ENCODE measurements around the gene CTSV. TPM values are rescaled to one million over a fixed set of nuclear protein-coding genes. Genes with fewer than 3 reads are reported as not detected.
"Not testable (repeated sequence)": the region's sequence is repeated elsewhere in the genome, so short reads cannot be mapped to it uniquely, and the experiment has no call there.

The CTSV gene
- total RNA-seq, 1 experiment from 2014 or later = 2.8 TPM

GRCh38 chr9:97077452-97078295, 38.7 kb upstream of the CTSV start:
- no TSS peak for BruUV-seq (replicated peaks)
- ChIA-PET POLR2A (no interaction called here), CTCF (interaction anchor here (0.6 kb wide), 1 partner anchor 8 kb away, joined by 3 read pairs; no protein-coding TSS in a partner anchor)
- Mint-ChIP-seq H3K9me3 (ENCODE audit: unreplicated experiment) (no peaks in the 10 kb centered on the region), H3K27ac (ENCODE audit: low read depth, unreplicated experiment) (no peak overlapping the region), H3K4me1 (ENCODE audit: insufficient read depth, unreplicated experiment) (peaks cover 2% of the 10 kb centered on the region), H3K36me3 (ENCODE audit: insufficient read depth, unreplicated experiment) (no peaks in the 10 kb centered on the region), H3K4me3 (ENCODE audit: unreplicated experiment) (no peak overlapping the region), H3K27me3 (ENCODE audit: insufficient read depth, unreplicated experiment) (peaks cover 12% of the 10 kb centered on the region)
- TF ChIP-seq CTCF (IDR thresholded peaks at IDR 0.05; ENCODE audit: unreplicated experiment) = no peak
- no peak for DNase-seq (ENCODE audit: unreplicated experiment)
- intact Hi-C loops (cut with micrococcal nuclease) = no loop called here

GRCh38 chr9:97076731-97077451, 37.9 kb upstream of the CTSV start:
- H3K4me1 Mint-ChIP-seq (ENCODE audit: insufficient read depth, unreplicated experiment); H3K36me3 Mint-ChIP-seq (ENCODE audit: insufficient read depth, unreplicated experiment); intact Hi-C loops (cut with micrococcal nuclease); BruUV-seq (replicated peaks); POLR2A ChIA-PET; DNase-seq (ENCODE audit: unreplicated experiment); H3K27ac Mint-ChIP-seq (ENCODE audit: low read depth, unreplicated experiment); H3K9me3 Mint-ChIP-seq (ENCODE audit: unreplicated experiment); H3K4me3 Mint-ChIP-seq (ENCODE audit: unreplicated experiment): not testable (repeated sequence)
- CTCF ChIA-PET = interaction anchor here (0.7 kb wide), 1 partner anchor 13 kb away, joined by 3 read pairs; no protein-coding TSS in a partner anchor
- peaks cover 19% of the 10 kb centered on the region for H3K27me3 Mint-ChIP-seq (ENCODE audit: insufficient read depth, unreplicated experiment)

GRCh38 chr9:97076238-97076637, 37.3 kb upstream of the CTSV start:
- Mint-ChIP-seq H3K27ac (ENCODE audit: low read depth, unreplicated experiment) (no peak overlapping the region), H3K4me3 (ENCODE audit: unreplicated experiment) (no peak overlapping the region), H3K4me1 (ENCODE audit: insufficient read depth, unreplicated experiment) (peaks cover 6% of the 10 kb centered on the region), H3K36me3 (ENCODE audit: insufficient read depth, unreplicated experiment) (no peaks in the 10 kb centered on the region), H3K9me3 (ENCODE audit: unreplicated experiment) (no peaks in the 10 kb centered on the region), H3K27me3 (ENCODE audit: insufficient read depth, unreplicated experiment) (peaks cover 19% of the 10 kb centered on the region)
- no peak for DNase-seq (ENCODE audit: unreplicated experiment)
- CTCF ChIA-PET = interaction anchor here (0.7 kb wide), 1 partner anchor 12 kb away, joined by 3 read pairs; no protein-coding TSS in a partner anchor
- no peak for TF ChIP-seq CTCF (IDR thresholded peaks at IDR 0.05; ENCODE audit: unreplicated experiment)
- no TSS peak for BruUV-seq (replicated peaks)
- intact Hi-C loops (cut with micrococcal nuclease) = no loop called here
- POLR2A ChIA-PET = no interaction called here

GRCh38 chr9:97075289-97075985, 36.5 kb upstream of the CTSV start:
- Mint-ChIP-seq H3K9me3 (ENCODE audit: unreplicated experiment) (no peaks in the 10 kb centered on the region), H3K36me3 (ENCODE audit: insufficient read depth, unreplicated experiment) (no peaks in the 10 kb centered on the region), H3K4me3 (ENCODE audit: unreplicated experiment) (no peak overlapping the region), H3K27ac (ENCODE audit: low read depth, unreplicated experiment) (no peak overlapping the region), H3K27me3 (ENCODE audit: insufficient read depth, unreplicated experiment) (peaks cover 19% of the 10 kb centered on the region), H3K4me1 (ENCODE audit: insufficient read depth, unreplicated experiment) (peaks cover 6% of the 10 kb centered on the region)
- intact Hi-C loops (cut with micrococcal nuclease) = no loop called here
- TF ChIP-seq CTCF (IDR thresholded peaks at IDR 0.05; ENCODE audit: unreplicated experiment) = no peak
- ChIA-PET CTCF (no interaction called here), POLR2A (no interaction called here)
- no TSS peak for BruUV-seq (replicated peaks)
- DNase-seq (ENCODE audit: unreplicated experiment) = no peak
